Measurements from ENCODE around the gene NEFH.
"Not testable (repeated sequence)": the region's sequence is repeated elsewhere in the genome, so short reads cannot be mapped to it uniquely, and the experiment has no call there.

The NEFH gene

DNA sequence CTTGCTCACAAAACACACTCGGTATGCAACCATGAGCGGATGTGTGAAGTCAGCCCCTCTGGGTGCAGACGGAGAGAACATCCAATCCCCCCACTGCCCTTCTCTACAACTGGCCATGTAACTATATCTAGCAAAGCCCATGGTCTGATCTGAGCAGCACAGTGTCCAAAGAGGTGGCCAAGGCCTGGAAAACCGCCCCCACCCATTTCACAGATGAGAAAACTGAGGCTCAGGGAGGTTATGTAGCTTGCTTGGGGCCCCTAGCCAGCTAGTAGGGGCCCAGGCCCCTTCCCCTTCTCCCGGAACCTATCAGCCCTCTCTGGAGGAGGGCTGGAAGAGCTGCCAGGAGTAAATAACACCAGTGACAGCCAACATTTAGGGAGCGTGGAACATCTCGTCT is 15.4 kb upstream of the NEFH start:
- no peak for DNase-seq (ENCODE audit: low read depth)

DNA sequence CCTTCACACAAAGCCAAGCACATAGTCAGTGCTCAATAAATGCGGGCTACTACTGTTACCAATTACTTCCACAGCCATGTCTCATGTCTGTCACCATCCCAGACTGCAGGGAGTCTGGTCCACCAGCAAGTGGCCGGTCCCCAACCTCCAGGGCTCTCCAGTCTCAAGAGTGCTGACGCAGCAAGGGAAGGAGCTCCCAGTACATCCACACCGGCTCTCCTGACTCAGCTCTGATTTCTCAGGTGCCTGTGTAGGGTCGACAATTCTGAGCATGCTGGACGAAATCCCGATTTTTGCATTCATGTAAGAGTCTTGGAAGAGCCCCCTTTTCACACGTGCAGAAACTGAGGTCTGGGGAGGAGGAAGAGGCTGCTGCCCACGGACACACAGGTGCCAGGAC is 10.3 kb upstream of the NEFH start:
- no peak for DNase-seq (ENCODE audit: low read depth)

DNA sequence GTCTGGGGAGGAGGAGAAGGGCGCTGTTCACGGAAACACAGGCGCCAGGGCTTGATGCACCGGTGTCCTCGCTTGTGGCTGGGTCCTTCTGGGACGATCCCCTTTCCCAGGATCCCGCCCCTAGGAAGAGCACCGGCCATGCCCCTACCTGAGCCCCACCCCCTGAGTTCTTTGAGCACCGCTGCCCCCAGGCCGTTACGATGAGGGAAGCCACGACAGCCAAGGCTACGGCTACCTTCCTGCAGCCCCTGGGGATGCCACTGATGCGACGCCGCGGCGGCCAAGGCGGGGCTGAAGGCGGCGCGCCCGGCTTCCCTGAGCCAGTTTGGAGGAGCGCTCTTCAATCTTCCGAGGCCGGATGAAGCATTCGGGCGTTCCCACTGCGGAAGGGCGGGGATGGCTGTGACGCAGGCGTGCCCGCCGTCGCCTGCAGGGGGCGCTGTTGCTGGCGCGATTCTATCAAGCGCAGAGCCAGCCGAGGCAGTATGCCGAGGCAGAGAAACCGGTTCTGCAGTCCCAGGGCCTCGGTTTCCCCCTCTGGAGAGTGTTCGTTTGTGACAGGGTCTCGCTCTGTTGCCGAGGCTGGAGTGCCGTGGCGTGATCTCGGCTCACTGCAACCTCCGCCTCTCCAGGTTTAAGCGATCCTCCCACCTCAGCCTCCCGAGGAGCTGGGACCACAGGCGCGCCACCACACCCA is 9.7 kb upstream of the NEFH start:
- peak; percentile 49 for DNase-seq (ENCODE audit: low read depth)

DNA sequence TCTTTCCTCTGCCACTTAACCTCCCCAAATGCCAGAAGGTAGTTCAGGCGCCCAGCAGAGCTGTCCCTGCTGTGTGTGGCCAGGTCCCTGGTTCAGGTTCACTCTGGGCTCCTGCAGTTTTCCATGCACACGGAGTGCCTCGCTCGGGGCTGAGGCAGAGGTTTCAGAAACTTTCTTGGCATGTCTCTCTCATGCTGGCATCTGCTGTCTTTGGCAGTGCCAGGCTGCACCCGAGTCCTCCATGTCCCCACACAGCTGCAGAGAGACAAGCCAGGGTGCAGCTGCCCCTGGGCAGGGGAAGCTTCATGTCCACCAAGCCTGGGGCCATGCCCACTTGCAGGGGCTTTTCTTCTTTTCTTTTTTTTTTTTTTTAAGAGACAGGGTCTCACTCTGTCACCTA is 7.0 kb upstream of the NEFH start:
- no peak for DNase-seq (ENCODE audit: low read depth)

DNA sequence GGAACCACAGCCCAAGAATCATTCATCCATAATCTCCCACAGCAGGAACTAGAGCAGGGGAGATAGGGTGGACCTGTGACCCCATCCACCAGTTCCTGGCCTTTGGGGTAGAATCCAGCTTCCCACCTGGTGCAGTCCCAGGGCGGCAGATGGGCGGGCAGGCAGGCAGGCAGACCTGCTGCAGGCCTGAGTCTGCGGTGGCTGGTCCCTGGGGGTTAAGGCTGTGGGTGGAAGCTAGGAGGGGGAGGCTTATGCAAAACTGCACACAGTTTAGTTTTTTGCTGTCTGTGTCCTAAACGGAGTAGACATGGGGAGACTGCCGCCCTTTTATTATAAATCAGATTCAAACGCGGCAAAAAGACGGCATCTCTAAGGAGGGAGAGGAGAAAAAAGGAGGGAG is 4.5 kb upstream of the NEFH start:
- no peak for DNase-seq (ENCODE audit: low read depth)

DNA sequence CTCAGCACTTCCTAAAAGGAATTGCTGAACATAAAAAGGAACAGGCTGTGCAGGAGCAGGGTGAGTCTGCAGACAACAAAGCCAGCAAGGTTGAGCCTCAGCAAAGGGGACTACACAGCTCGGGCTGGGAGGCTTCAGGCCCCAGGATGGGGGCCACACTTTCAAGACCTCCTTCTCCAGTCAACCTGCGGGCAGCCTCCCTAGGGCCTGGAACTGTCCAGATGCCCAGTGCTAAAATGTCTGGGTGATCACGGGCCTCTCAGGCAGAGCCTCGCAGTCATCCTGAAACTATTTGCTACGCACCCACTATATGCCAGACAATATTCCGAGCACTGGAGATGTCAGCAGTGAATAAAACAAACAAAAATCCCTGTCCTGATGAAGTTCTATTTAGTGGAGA is 3.9 kb upstream of the NEFH start:
- no peak for DNase-seq (ENCODE audit: low read depth)

DNA sequence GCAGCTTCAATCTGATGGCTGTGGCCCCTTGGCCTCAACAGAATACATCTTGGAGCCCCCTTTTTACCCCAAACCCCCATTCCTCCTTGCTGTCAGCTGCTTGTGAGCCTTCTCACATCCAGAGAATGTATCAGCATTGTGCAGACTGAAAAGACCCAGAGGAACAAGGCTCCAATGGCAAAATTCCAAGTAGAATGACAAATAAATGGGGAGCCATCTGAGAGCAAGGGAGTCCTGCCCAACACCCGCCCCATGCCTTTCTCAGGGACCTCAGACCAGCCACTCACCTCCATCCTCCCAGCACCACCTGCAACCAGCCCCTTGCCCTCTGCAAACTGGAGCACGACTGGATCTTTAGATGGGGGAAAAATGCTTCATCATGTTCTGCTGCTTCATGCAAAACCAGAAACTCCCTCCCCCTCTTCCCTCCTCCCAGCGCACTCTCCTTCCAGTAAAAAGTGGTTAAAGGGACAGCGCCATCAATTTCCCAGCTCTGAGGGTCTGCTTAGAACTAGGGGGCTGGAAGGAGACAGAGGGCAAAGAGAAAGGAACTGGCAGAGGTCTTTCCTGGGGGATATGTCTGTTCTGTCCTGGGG is 2.2 kb upstream of the NEFH start:
- DNase-seq (ENCODE audit: low read depth) = no peak

DNA sequence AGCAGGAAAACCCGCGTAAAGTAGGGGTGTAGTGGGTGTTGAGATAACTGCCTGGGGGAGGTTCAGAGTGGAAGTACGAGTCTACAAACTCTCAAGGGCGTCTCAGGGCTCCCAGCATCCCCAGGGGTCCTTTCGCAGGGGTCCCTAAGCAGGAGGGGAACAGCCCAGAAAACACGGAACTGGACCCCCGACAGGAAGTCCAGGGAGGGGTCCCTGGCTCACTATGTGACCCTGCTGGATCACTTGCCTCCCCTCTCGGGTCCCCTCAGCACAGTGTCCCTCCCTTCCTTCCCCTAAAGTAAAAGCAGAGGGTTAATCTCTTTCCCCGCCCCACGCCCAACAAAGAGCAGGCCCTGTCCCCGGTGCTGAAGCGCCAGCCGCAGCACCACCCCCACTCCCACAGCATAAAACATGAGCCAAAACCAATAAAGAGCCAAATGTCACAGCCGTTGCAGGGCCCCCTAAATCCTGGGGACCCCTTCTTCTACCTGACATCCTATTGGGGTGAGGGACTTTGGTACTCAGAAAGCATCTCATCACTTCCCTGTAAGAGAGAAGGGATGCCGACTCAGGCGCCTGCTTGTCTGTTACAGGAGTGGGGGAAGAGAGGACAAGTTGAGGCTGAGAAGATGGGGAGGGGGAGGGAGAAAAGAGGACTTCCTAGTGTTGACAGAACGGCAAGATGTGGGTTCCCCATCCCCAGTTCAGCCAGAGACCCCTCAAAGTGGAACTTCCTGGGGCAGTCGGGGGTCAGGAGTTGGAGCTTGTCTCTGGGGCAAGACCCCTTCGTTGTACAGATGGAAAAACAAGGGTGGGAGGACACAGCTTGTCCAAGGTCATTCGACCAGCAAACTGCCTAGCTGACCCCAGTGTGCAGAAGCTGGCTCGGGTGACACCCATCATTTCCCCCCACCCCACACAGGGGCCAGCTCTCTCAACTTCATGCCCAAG is 1.4 kb upstream of the NEFH start:
- no peak for DNase-seq (ENCODE audit: low read depth)

DNA sequence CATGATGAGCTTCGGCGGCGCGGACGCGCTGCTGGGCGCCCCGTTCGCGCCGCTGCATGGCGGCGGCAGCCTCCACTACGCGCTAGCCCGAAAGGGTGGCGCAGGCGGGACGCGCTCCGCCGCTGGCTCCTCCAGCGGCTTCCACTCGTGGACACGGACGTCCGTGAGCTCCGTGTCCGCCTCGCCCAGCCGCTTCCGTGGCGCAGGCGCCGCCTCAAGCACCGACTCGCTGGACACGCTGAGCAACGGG is 169 bp downstream of the NEFH start:
- no peak for DNase-seq (ENCODE audit: low read depth)

DNA sequence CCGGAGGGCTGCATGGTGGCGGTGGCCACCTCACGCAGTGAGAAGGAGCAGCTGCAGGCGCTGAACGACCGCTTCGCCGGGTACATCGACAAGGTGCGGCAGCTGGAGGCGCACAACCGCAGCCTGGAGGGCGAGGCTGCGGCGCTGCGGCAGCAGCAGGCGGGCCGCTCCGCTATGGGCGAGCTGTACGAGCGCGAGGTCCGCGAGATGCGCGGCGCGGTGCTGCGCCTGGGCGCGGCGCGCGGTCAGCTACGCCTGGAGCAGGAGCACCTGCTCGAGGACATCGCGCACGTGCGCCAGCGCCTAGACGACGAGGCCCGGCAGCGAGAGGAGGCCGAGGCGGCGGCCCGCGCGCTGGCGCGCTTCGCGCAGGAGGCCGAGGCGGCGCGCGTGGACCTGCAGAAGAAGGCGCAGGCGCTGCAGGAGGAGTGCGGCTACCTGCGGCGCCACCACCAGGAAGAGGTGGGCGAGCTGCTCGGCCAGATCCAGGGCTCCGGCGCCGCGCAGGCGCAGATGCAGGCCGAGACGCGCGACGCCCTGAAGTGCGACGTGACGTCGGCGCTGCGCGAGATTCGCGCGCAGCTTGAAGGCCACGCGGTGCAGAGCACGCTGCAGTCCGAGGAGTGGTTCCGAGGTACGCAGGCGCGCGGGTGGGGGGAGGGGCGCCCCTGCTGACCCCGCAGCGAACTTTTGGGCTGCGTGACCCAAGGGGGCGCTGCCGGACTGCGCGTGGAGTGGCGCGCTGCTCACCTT is 670 bp downstream of the NEFH start:
- DNase-seq (ENCODE audit: low read depth) = peak; percentile 2

DNA sequence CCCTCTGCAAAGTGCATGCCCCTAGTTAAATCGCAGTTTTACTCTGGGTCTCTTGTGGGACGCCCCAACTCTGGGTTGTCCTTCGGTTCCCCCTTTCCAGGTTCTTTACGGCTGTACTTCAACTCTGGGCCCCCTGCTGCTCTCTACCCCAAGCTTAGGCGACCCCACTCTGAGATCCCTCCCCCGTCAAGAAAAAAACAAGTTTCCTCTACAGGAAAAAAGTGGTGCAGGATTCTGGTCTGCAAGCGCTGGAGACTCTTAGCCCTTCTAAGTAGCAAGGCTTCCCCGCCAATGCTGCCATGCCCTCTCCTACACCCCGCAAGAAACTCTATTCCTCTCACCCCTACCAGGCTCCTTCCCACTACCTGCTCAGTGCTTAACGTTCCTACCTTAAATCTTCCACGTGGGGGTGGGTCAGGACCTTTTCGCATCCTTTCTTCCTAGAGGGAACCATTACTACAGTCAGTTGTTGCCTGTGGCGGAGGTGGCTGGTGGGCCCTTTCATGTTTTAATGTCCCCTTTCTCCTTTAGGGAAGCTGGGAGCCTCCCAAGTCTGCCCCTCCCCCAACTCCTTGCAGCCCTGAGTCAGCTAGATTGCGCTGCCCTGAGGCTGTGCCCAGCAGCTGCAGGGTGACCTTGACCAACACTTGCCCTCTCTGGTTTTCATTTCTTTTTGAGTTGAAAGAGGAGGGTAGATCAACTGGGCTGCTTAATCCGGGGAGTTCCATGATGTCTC is 1.4 kb downstream of the NEFH start:
- no peak for DNase-seq (ENCODE audit: low read depth)

DNA sequence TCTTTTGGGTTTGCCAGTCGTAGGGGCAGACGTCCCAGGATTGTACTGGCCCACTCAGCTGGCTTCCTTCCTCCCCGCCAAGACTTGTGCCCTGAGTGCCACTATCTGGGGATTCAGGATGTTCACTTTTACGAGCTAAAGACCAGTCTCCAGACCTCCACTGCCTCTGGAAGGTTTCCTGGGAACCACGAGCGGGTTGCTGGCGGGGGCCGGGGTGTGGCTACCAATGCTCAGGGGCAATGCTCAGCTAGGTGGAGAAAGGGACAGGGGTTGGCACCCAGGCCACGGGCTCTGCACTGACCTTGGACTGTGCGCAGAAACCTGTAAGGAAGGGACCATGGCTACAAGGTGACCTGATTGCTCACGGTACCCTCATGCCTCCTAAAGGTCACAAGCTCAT is 2.2 kb downstream of the NEFH start:
- no peak for DNase-seq (ENCODE audit: low read depth)

DNA sequence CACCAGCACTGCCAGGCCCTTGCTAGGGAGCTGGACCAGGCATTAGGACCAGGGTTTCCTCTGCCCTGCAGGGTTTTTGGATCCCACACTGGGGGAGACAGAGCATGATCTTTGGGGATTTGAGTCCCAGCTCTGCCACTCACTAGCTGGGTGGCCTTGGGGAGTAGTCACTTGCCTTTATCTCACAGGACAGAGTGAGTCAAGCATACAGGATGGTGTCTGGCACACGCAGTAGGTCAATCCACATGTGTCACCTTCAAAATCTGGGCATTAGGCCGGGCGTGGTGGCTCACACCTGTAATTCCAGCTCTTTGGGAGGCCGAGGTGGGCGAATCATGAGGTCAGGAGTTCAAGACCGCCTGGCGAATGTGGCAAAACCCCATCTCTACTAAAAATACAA is 2.7 kb downstream of the NEFH start:
- no peak for DNase-seq (ENCODE audit: low read depth)

DNA sequence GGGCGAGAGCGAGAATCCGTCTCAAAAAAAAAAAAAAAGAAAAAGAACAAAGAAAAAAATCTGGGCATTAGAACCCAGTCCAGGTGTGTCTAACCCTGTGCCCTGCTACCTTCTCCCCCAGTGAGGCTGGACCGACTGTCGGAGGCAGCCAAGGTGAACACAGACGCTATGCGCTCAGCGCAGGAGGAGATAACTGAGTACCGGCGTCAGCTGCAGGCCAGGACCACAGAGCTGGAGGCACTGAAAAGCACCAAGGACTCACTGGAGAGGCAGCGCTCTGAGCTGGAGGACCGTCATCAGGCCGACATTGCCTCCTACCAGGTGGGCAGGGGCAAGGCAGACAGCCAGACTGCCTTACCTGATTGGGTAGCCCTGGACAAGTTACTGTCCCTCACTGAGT is 3.2 kb downstream of the NEFH start:
- DNase-seq (ENCODE audit: low read depth) = no peak

DNA sequence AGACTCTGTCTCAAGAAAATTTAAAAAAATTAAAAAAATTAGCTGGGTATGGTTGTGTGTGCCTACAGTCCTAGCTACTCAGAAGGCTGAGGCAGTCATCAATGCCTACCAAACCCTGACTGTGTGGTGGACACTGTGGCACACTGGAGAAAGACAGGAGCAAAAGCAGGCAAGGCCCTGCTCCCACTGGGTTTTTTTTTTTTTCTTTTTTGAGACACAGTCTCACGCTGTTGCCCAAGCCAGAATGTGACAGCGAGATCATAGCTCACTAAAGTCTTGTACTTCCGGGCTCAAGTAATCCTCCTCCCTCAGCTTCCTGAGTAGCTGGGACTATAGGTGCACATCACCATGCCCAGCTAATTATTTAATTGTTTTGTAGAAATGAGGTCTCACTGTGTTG is 4.6 kb downstream of the NEFH start:
- DNase-seq (ENCODE audit: low read depth) = no peak

DNA sequence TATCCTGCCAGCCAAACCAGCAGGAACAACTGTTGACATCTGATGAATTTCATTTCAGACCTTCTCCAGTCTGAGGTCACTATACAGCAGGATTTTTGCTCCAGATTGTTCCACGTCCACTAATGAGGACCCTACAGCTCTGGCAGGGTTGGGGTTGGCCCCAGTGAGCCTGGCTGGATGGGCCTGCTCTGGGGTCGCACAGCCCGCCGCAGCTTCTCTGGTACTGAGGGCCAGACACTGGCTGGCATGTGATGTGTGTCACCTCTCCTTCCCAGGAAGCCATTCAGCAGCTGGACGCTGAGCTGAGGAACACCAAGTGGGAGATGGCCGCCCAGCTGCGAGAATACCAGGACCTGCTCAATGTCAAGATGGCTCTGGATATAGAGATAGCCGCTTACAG is 5.4 kb downstream of the NEFH start:
- DNase-seq (ENCODE audit: low read depth) = no peak

DNA sequence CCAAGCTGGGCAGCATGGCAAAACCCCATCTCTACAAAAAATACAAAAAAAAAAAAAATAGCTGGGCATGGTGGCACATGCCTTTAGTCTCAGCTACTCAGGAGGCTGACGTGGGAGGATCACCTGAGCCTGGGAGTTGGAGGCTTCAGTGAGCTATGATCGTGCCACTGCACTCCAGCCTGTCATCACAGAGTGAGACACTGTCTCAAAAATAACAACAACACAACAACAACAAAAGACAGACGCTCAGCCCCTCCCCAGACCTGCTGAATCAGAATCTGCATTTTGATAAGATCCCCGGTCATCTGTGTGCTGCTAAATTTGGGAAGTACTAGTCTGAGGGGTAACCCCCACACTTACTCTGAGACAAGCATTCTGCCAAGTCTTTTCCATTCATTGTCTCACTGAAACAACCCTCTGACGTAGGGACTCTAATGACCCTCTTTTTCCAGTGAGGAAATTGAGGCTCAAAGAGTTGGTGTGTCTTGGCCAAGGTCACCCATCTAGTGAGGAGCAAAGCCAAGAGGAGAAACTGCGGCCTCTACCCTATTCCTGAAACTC is 7.5 kb downstream of the NEFH start:
- DNase-seq (ENCODE audit: low read depth) = no peak

DNA sequence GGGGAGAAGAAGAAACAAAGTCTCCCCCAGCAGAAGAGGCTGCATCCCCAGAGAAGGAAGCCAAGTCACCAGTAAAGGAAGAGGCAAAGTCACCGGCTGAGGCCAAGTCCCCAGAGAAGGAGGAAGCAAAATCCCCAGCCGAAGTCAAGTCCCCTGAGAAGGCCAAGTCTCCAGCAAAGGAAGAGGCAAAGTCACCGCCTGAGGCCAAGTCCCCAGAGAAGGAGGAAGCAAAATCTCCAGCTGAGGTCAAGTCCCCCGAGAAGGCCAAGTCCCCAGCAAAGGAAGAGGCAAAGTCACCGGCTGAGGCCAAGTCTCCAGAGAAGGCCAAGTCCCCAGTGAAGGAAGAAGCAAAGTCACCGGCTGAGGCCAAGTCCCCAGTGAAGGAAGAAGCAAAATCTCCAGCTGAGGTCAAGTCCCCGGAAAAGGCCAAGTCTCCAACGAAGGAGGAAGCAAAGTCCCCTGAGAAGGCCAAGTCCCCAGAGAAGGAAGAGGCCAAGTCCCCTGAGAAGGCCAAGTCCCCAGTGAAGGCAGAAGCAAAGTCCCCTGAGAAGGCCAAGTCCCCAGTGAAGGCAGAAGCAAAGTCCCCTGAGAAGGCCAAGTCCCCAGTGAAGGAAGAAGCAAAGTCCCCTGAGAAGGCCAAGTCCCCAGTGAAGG is 9.2 kb downstream of the NEFH start:
- not testable (repeated sequence) for DNase-seq (ENCODE audit: low read depth)

DNA sequence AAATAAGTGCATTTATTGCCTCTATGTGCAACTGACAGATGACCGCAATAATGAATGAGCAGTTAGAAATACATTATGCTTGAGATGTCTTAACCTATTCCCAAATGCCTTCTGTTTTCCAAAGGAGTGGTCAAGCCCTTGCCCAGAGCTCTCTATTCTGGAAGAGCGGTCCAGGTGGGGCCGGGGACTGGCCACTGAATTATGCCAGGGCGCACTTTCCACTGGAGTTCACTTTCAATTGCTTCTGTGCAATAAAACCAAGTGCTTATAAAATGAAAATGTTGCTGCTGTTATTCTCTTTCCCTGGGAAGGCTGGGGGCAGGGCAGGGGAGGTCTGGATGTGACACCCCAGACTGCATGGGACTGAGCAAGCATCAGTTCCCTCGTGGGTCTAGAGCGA is 11.0 kb downstream of the NEFH start:
- no peak for DNase-seq (ENCODE audit: low read depth)

DNA sequence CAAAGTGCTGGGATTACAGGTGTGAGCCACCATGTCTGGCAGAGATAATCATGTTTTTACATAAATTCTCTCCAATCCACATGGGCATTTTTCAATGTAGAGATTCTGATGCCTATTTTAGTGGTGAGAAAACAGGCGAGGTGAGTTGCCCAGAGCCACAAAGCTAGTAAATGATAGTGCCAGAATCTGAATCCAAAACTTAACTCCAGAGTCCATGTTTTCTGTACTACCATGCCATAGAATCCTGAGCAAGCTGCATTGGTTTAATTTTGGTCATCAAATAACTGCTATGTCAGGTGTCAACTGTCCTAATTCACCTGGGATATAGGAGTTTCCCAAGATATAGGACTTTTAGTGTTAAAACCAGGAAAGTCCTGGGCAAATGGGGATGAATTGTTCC is 13.6 kb downstream of the NEFH start:
- no peak for DNase-seq (ENCODE audit: low read depth)

DNA sequence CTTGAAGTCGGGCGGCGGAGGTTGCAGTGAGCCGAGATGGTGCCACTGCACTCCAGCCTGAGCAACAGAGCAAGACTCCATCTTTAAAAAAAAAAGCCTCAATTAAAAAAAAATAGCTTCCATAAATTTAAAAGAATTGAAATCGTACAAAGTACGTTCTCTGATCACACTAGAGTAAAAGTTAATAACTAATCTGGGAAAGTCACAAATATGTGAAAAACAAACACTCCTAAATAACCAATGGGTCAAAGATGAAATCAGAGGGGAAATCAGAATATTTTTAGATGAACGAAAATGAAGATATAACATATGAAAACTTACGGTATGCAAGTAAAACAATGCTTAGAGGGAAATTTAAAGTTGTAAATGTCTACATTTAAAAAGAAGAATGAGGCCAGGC is 19.8 kb downstream of the NEFH start:
- DNase-seq (ENCODE audit: low read depth) = no peak

Data from activated T-cell treated with anti-CD3 and anti-CD28 coated beads for 1 hour (primary cell).